NCI-H2171 treated with DMSO at 0.1 percent for 48 hours (cell line): ENCODE data around the gene SHB.
A peak's percentile ranks its signal among the peaks of the same experiment; 100 is the strongest.

Experiments used
- DNase-seq: peaks from one replicate; lab custom pipeline; 2025; lab: John Stamatoyannopoulos, UW

SHB gene

DNA sequence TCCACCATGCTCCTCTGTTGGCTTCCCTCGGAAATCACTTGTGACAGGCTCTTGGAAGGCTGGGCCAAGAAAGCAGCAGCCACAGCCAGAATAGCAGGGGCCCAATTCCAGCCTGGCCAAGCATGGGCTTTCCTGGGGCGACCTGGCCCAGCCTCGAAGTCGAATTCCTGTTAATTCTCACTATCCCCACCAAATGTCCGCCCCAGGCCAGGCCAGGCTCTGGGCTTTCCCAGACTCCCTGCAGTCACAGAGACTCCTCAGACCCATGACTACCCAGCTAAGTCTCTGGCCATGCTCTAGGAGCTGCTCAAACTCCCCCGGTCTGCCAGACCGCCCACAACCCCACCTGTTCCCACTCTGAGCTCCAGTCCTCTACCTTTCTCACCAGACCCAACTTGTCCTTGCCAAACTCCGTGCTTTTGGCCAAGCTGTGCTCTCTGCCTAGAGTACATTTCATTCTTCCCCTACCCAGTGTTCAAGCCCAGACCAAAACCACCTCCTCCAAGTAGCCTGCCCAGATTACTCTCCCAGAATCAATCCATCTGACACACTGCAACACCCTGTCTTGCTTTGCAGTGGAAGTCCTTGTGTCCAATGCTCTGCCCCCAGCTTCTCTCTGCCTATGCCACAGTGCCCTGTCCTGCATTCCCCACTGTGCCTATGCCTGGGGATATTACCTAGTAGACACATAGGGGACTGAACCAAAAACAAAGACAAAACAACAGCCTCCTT is 26.2 kb downstream of the SHB start:
- no peak for DNase-seq

DNA sequence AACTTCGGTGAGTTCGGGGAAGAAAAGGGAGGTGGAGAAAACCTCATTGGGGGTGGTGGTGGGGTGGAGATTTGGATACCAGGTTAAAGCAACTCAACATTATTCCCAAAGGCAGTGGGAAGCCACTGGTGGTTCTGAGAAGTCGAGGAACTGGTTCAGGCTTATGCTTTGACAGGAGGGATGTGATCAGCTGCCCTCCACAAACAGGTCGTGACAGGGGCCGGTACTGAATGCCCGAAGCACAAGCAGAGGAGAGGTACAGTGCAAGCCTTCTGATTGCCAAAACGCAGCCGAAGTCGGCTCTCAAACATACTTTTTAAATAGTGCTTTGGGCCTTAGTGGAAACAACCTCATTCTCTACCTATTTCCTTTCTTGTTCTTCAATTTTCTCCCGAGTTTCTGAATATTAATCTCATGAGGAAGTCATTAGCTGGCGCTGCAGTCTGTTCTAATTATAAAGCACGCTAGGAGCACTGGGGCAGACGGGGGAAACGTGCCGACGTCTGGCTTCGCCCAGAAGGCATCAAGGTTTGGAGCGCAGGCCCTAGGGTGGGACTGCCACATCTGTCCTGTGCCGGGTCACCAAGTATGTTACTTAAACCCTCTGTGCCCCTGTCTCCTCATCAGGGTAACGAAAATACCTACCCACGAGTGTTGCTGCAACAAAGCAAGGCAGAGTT is 27.3 kb downstream of the SHB start:
- no peak for DNase-seq

- no peak for DNase-seq
These were observed 28.9 kb downstream of the SHB start for GRCh38 chr9:38039907-38040682.

- no peak for DNase-seq
These were observed 29.7 kb downstream of the SHB start for GRCh38 chr9:38039090-38039906.

- no peak for DNase-seq
These were observed 30.5 kb downstream of the SHB start for GRCh38 chr9:38038307-38039089.

- no peak for DNase-seq
These were observed 31.1 kb downstream of the SHB start for GRCh38 chr9:38037981-38038306.

DNA sequence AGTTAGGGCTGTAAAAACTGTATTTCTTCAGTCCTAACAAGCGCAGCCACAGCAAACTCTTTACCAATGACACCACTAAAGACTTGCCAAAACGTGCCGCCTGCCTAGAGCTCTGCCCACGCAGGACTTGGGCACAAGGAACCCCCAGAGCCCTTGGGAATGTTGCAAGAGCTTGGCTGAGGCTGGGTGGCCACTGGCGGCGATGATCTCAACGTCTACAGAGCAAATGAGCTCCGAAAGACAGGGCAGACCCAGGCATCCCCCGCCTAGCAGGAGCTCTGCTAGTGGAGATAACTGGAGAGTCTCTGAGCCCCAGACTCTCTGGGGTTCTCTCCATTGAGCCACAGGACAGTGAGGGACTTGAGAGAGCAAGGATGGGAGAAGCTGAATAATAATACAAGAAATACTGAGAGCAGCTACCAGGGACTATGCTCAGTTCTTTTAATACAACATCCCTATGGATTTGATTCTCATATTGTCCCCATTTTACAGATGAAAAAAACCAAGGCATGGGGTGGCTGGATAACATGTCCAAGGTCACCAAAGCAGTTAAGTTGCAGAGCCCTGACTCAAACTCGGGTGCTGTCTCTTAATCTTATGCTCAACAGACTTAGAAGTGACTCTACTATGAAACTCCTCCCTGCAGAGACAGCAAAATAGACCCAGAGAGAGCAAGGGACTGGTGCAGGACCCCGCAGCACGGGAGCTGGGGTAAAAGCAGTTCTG is 32.5 kb downstream of the SHB start:
- no peak for DNase-seq

DNA sequence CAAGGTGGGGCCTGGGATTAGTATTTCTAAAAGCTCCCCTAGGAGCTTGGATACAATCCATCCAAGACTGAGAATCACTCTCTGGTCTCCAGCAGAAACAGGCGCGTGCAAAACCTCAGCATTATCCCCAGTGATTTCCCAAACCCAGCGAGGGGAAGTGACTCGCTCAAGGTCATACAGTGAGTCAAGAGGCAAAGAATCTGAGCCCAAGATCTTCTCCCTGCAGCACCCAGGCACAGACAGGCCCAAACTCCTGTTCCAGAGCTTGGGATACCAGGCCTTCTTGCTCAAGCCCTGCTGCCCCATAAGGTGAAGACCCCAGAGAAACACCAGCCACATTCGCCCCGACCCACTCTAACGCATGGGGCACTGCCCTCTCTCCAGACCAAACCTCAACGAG is 33.2 kb downstream of the SHB start:
- DNase-seq, result no peak

GRCh38 chr9:38033941-38034340 is 35.1 kb downstream of the SHB start:
- no peak for DNase-seq

DNA sequence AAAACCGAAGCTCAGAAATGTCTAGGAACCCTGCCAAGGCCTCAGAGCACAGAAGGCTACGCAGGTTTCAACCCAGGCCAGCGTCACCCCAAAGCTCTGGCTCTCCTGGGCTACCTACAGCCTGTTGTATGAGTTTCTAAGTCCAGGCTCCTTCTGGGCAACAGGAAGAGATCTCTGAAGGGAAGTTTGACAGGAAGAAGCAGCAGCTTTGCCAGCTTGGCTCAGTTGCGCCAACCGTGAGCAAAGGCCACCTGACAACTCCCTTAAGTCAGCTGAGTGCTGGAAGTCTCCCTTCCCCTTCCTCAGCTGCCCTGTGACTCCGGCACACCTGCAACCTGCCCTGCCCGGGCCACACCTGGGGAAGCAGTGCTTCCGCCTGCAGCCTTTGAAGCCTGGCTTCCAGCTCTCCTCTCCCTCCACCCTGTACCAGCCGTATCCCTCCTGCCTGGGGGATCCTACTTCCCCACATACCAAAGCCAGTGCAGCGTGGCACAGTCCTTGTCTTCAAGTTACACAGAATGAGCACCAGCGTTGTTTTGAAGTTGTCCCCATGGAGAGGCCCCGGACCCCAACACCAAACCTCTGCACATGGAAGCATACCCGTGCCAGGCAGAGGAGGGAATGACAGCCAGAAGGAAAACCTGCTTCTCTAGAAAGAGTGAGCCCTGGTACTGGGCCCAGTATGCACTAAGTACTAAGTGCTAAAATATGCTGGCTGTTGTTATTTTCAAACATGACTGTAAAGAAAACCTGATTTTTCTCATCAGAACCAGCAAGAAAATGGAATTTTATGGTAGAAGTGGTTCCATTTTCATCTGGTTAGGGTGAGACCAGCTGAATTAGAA is 36.5 kb downstream of the SHB start:
- no peak for DNase-seq

GRCh38 chr9:38031594-38031993 is 37.4 kb downstream of the SHB start:
- DNase-seq, result no peak

DNA sequence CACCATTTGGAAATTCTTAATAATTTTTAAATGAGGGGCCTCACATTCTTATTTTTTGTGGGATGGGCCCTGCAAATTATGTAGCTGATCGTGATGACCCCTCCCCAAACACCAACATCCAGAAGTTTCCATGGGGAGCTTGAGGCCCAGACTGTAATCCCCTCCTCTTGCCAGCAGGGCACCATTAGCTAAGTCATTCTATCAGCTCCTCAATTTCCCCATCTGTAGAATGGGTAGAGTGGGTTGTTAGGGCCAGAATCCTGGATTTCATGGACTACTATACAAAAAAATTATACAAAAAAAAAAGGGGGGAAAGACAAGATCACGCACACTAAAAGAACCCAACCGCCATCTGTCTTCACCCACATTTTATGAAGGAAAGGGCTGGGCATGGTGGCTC is 38.4 kb downstream of the SHB start:
- no peak for DNase-seq

- no peak for DNase-seq
These were observed 39.0 kb downstream of the SHB start for GRCh38 chr9:38029915-38030638.

GRCh38 chr9:38027714-38028113 is 41.3 kb downstream of the SHB start:
- peak; percentile 29 for DNase-seq

- peak; percentile 13 for DNase-seq
These were observed 42.0 kb downstream of the SHB start for GRCh38 chr9:38026840-38027527.

DNA sequence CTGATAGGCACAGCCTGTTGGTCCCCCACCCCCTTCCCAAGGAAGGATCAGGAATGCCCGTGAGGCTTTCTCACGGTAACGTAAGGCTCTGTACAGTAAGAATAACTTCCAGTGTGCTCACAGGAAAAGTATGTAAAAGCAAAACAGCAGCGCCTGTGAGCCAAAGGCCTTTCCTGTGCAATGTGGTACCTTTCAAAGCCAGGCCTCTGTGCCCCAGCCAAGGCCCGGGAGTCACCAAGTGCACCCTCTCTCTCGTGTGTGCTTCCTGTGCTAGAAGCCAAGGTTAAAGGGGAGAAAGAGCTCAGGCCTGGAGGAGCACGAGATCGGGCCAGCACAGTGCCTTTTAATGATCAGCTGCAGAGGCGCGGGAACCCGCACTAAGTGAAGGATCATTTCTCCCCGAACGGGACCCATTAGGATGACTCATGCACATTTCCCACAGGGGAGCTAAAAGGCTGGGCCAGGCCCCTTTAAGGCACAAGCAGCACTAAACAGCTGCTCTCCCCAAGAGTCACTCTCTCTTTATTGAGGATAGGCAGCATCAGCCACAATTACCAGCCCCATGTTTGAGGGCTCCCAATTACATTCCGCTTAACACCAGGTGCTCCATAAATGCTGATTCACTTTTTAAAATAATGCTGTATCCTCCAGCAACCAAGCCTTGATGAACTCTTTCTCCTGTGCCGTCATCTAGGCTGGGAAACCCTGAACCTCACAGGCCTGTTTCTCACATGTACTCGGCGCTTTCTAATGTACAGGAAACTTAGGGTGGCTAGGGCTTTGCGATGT is 42.8 kb downstream of the SHB start:
- DNase-seq, result peak; percentile 66

DNA sequence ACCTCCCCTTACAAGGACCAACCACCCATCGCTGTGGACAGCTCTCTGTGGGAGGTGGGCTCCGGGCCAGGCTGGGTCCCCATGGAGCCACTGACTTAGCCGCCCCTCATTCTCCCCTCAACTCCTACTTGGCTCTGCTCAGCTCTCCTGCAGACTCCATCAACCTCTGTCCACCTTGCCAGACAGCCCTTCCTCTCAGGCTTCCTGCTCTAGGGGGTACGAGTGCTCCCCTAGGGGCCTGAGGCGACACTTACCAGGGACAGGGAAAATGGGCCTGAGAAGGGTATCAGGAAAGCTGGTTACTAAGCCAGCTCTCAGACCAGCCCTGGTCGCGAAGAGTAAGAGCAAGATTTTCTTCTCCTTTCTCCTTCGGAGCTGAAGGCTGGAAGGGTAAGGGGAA is 43.9 kb downstream of the SHB start:
- no peak for DNase-seq
